Esophagus squamous epithelium (tissue), 4 donors: ENCODE measurements around the gene MFSD8.
"Not testable (repeated sequence)": the region's sequence is repeated elsewhere in the genome, so short reads cannot be mapped to it uniquely, and the experiment has no call there.

Source experiments
- CTCF ChIP-seq, 6 experiments: fragments of 450-650 bp in 4 of 6; fragments of 200-600 bp in 2 of 6; sonication (generic) in 2 of 6; IDR thresholded peaks; one replicate each; pipeline ENCODE4 v1.5.1; 2016 to 2019; ENCODE audit warnings: antibody characterized with exemption in 6 of 6, mild to moderate bottlenecking in 4 of 6, moderate library complexity in 4 of 6
- POLR2A ChIP-seq, 4 donors: fragments of 450-650 bp; IDR thresholded peaks; one replicate each; pipeline ENCODE4 v1.6.1; 2017; ENCODE audit warnings: antibody characterized with exemption in 4 of 4, mild to moderate bottlenecking in 4 of 4, moderate library complexity in 3 of 4

- TF ChIP-seq POLR2A (IDR thresholded peaks at IDR 0.05): not testable (repeated sequence)
- peak in 1 of 6 experiments; percentile 8 for TF ChIP-seq CTCF (IDR thresholded peaks at IDR 0.05)
These were observed 1.2 kb downstream of the MFSD8 start for GRCh38 chr4:127963633-127964398.
